K562 (cell line): ENCODE data around the gene NQO2. TPM values are rescaled to one million over a fixed set of nuclear protein-coding genes. Genes with fewer than 3 reads are reported as not detected.

Experiments used
- CBX3 ChIP-seq, 2 experiments: IDR thresholded peaks; 1 replicate in 1 of 2; 2 replicates in 1 of 2; pipeline ENCODE4 v1.6.1; 2012; ENCODE audit warnings: inconsistent platforms in 2 of 2, low read length in 2 of 2, borderline replicate concordance in 1 of 2, control low read depth in 1 of 2
- CTBP1 ChIP-seq: fragments of 450-650 bp; IDR thresholded peaks from 2 replicates; pipeline ENCODE4 v1.6.1; 2016; ENCODE audit warnings: borderline replicate concordance
- GATAD2A ChIP-seq: fragments of 450-650 bp; IDR thresholded peaks from 2 replicates; pipeline ENCODE4 v1.6.1; 2017
- JUN ChIP-seq, 2 experiments: sonication (generic) in 1 of 2; formaldehyde crosslinking in 1 of 2; IDR thresholded peaks; 2 replicates each; pipeline versions ENCODE4 v1.6.1 to v1.8.0; 2012 to 2022; ENCODE audit warnings: borderline replicate concordance in 2 of 2, mild to moderate bottlenecking in 2 of 2, improper control_type of control experiment in 1 of 2, low read depth in 1 of 2, low read length in 1 of 2, missing genetic modification reagents in 1 of 2
- JUND ChIP-seq, 2 experiments: IDR thresholded peaks; 2 replicates in 1 of 2; 3 replicates in 1 of 2; pipeline ENCODE4 v1.6.1; 2011; ENCODE audit warnings: borderline replicate concordance in 2 of 2, low read depth in 2 of 2, low read length in 2 of 2, improper control_type of control experiment in 1 of 2, missing biosample characterization in 1 of 2, missing genetic modification characterization in 1 of 2, missing genetic modification reagents in 1 of 2
- KLF1 ChIP-seq: fragments of 450-650 bp; IDR thresholded peaks from 2 replicates; pipeline ENCODE4 v1.6.1; 2016; ENCODE audit warnings: missing genetic modification characterization, missing compliant biosample characterization
- KLF13 ChIP-seq: fragments of 450-650 bp; IDR thresholded peaks from 2 replicates; pipeline ENCODE4 v1.6.1; 2016; ENCODE audit warnings: missing genetic modification characterization, low read depth, mild to moderate bottlenecking, missing compliant biosample characterization, moderate library complexity, borderline replicate concordance
- MED1 ChIP-seq: sonication (generic); formaldehyde crosslinking; IDR thresholded peaks from 2 replicates; pipeline ENCODE4 v1.8.1; 2023; ENCODE audit warnings: missing genetic modification reagents, borderline replicate concordance
- MTA3 ChIP-seq: fragments of 450-650 bp; formaldehyde crosslinking; IDR thresholded peaks from 2 replicates; pipeline ENCODE4 v1.6.1; 2017; ENCODE audit warnings: mild to moderate bottlenecking, borderline replicate concordance
- NFXL1 ChIP-seq: fragments of 450-650 bp; formaldehyde crosslinking; IDR thresholded peaks from 2 replicates; pipeline ENCODE4 v1.4.0; 2021; ENCODE audit warnings: mild to moderate bottlenecking
- NONO ChIP-seq, 2 experiments: fragments of 200-400 bp in 1 of 2; fragments of 450-650 bp in 1 of 2; formaldehyde crosslinking in 1 of 2; IDR thresholded peaks; 2 replicates each; pipeline ENCODE4 v1.6.1; 2017; ENCODE audit warnings: low read depth in 2 of 2, mild to moderate bottlenecking in 2 of 2, moderate library complexity in 2 of 2, low read length in 1 of 2
- SNRNP70 ChIP-seq: fragments of 200-400 bp; formaldehyde crosslinking; optimal IDR thresholded peaks from 2 replicates; pipeline ENCODE3; 2017; ENCODE audit warnings: low read depth, low read length
- XRCC5 ChIP-seq: fragments of 200-400 bp; formaldehyde crosslinking; IDR thresholded peaks from 2 replicates; pipeline ENCODE4 v1.6.1; 2017; ENCODE audit warnings: low read depth, mild to moderate bottlenecking, low read length
- YBX1 ChIP-seq: fragments of 450-650 bp; IDR thresholded peaks from 2 replicates; pipeline ENCODE4 v1.7.1; 2016; ENCODE audit warnings: mild to moderate bottlenecking
- YY1 ChIP-seq, 3 experiments: IDR thresholded peaks; 2 replicates each; pipeline ENCODE4 v1.6.1; 2011; ENCODE audit warnings: low read length in 2 of 3, mild to moderate bottlenecking in 2 of 3, moderate library complexity in 2 of 3, borderline replicate concordance in 1 of 3, control low read depth in 1 of 3, low read depth in 1 of 3; ENCODE audit not compliant: insufficient read depth in 3 of 3, insufficient replicate concordance in 2 of 3, control insufficient read depth in 1 of 3, insufficient read length in 1 of 3; ENCODE audit errors: extremely low read depth in 1 of 3
- ZBTB8A ChIP-seq: fragments of 450-650 bp; IDR thresholded peaks from 2 replicates; pipeline ENCODE4 v1.6.1; 2018; ENCODE audit warnings: mild to moderate bottlenecking, moderate library complexity; ENCODE audit not compliant: partially characterized antibody
- ZNF174 ChIP-seq: fragments of 250-450 bp; sonication (Bioruptor Pico); IDR thresholded peaks from 2 replicates; pipeline ENCODE4 v1.4.0; 2020; ENCODE audit warnings: mild to moderate bottlenecking
- ZNF347 ChIP-seq: fragments of 450-650 bp; formaldehyde crosslinking; IDR thresholded peaks from 2 replicates; pipeline ENCODE4 v1.4.0; 2020; ENCODE audit warnings: low read depth, mild to moderate bottlenecking, moderate library complexity
- ZNF644 ChIP-seq: fragments of 200-800 bp; sonication (Bioruptor generic); IDR thresholded peaks from 2 replicates; pipeline ENCODE4 v1.6.1; 2016; ENCODE audit warnings: low read depth, missing genetic modification characterization, missing compliant biosample characterization
- ZNF696 ChIP-seq: fragments of 250-450 bp; sonication (Bioruptor Pico); conservative IDR thresholded peaks from 2 replicates; pipeline ENCODE4 v1.4.0; 2020; ENCODE audit warnings: mild to moderate bottlenecking, moderate library complexity
- ZNF785 ChIP-seq: fragments of 250-450 bp; sonication (Bioruptor Pico); IDR thresholded peaks from 2 replicates; pipeline ENCODE4 v1.4.0; 2020; ENCODE audit warnings: mild to moderate bottlenecking
- polyA plus RNA-seq, 8 experiments: library from polyadenylated mRNA; depleted of rRNA in 4 of 8; stranded (reverse) in 5 of 8; unstranded in 3 of 8; fragments of >200 nt; fragmentation: Nextera tagmentation in 2 of 8; fragmentation: Illumina TruSeq in 1 of 8; extraction: Ambion mirVana in 2 of 8; extraction: Trizol in 1 of 8; gene quantifications; 2 replicates each; pipeline versions ENCODE4 v1.2.1 to v1.2.3, GENCODE V29; 2011 to 2014; ENCODE audit warnings: inconsistent platforms in 1 of 8, missing spikeins in 1 of 8
- total RNA-seq, 7 experiments: library from RNA; depleted of rRNA in 6 of 7; stranded (reverse); fragments of >200 nt in 6 of 7; fragmentation: Illumina TruSeq in 2 of 7; extraction: Trizol in 2 of 7; gene quantifications; 2 replicates each; pipeline versions ENCODE4 v1.2.1 to v1.2.3, GENCODE V29; 2011 to 2021; ENCODE audit warnings: low replicate concordance in 1 of 7
- TF ChIP-seq, protein P1 (sequence below), 3 experiments: fragments of 200-800 bp in 1 of 3; sonication (Bioruptor generic) in 1 of 3; sonication (generic) in 1 of 3; formaldehyde crosslinking in 1 of 3; IDR thresholded peaks; 2 replicates each; pipeline versions ENCODE4 v1.6.1 to v1.8.0; 2016 to 2022; ENCODE audit warnings: mild to moderate bottlenecking in 2 of 3, missing compliant biosample characterization in 2 of 3, missing genetic modification characterization in 2 of 3, missing genetic modification reagents in 1 of 3
- TF ChIP-seq, protein P2 (sequence below): fragments of 250-450 bp; sonication (Bioruptor Pico); IDR thresholded peaks from 2 replicates; pipeline ENCODE4 v1.5.0; 2021; ENCODE audit warnings: mild to moderate bottlenecking, borderline replicate concordance

NQO2 gene
- total and polyA plus RNA-seq, 9 of the 15 experiments (the other 6 are each of a cell fraction or from before 2014, with no cell fraction given), result 54.6 to 214 (median 116) TPM

DNA sequence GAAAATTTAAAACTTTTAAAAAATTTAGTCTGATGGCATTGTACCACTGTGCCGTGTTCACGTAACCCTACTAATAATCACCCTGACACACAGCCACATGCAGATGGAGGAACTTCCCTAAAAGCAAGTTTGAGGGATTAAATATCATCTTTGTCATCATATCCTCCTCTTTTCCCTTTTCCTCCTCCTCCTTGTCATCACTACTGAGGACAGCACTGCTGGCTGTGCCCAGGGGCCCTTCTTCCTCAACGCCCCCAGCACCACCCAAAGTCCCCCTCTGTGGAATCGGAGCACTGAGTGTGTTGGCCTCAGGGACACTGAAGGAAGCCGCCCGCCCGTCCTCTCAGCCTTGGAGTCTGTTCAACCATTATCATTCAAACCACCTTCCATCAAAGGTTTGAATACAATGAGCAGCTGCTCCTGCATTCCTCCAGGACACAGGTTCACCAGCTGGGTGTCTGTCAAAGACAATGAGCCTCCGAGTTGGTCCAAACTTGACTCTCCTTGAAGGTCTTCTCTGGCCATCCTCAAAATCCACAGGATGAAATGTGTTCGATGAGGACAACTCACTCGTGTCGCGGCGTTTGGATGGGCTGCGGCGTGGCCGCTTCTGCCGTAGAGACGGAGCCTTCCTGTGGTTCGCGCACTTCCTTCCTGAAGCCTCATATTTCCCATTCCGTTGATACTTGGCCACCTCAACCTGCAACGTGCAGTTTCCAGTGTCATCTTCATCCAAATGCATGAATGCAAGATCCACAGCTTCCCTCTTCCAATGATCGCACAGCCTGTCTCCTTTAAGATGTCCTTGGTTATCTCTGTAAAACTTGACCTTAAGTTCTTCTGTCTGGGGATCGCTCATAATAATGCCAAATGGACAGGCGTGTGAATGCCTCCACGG is 23.3 kb downstream of the NQO2 start (continued):
- TF ChIP-seq ZNF644 (tag), result no peak
- no peak; the same call in 1 of the 2 replicates for TF ChIP-seq CTBP1
- no peak for TF ChIP-seq NFXL1 (CRISPR knock-in tag)
- no peak for TF ChIP-seq ZNF696 (CRISPR knock-in tag)
- TF ChIP-seq ZNF347 (CRISPR knock-in tag), result no peak
- TF ChIP-seq SNRNP70, result no peak
- TF ChIP-seq CBX3 (IDR thresholded peaks at IDR 0.05; ENCODE audit: borderline replicate concordance in 1 of 2, low read length in 2 of 2), result no peak; a peak in 1 of 3 replicates
- TF ChIP-seq KLF13 (tag), result no peak
- no peak for TF ChIP-seq YY1 (IDR thresholded peaks at IDR 0.05; ENCODE audit: borderline replicate concordance in 1 of 3, control insufficient read depth in 1 of 3, extremely low read depth in 1 of 3, insufficient read depth in 3 of 3, insufficient read length in 1 of 3, insufficient replicate concordance in 2 of 3, low read depth in 1 of 3, low read length in 2 of 3)
- no peak for TF ChIP-seq NONO (IDR thresholded peaks at IDR 0.05; ENCODE audit: low read depth in 2 of 2, low read length in 1 of 2)
- TF ChIP-seq, protein P1, sequence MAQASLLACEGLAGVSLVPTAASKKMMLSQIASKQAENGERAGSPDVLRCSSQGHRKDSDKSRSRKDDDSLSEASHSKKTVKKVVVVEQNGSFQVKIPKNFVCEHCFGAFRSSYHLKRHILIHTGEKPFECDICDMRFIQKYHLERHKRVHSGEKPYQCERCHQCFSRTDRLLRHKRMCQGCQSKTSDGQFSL (CRISPR knock-in tag; IDR thresholded peaks at IDR 0.05), result no peak
- TF ChIP-seq, protein P1 (tag; IDR thresholded peaks at IDR 0.05), result no peak
- no peak for TF ChIP-seq ZBTB8A
- TF ChIP-seq, protein P2, sequence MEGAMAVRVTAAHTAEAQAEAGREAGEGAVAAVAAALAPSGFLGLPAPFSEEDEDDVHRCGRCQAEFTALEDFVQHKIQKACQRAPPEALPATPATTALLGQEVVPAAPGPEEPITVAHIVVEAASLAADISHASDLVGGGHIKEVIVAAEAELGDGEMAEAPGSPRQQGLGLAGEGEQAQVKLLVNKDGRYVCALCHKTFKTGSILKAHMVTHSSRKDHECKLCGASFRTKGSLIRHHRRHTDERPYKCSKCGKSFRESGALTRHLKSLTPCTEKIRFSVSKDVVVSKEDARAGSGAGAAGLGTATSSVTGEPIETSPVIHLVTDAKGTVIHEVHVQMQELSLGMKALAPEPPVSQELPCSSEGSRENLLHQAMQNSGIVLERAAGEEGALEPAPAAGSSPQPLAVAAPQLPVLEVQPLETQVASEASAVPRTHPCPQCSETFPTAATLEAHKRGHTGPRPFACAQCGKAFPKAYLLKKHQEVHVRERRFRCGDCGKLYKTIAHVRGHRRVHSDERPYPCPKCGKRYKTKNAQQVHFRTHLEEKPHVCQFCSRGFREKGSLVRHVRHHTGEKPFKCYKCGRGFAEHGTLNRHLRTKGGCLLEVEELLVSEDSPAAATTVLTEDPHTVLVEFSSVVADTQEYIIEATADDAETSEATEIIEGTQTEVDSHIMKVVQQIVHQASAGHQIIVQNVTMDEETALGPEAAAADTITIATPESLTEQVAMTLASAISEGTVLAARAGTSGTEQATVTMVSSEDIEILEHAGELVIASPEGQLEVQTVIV (CRISPR knock-in tag), result no peak
- TF ChIP-seq JUN (IDR thresholded peaks at IDR 0.05; ENCODE audit: borderline replicate concordance, low read depth, low read length), result no peak
- no peak for TF ChIP-seq JUN (CRISPR knock-in tag; IDR thresholded peaks at IDR 0.05; ENCODE audit: borderline replicate concordance)
- no peak for TF ChIP-seq KLF1 (tag)
- TF ChIP-seq GATAD2A, result no peak
- no peak for TF ChIP-seq JUND (IDR thresholded peaks at IDR 0.05; ENCODE audit: borderline replicate concordance, low read depth, low read length)
- no peak for TF ChIP-seq JUND (tag; IDR thresholded peaks at IDR 0.05; ENCODE audit: borderline replicate concordance, low read depth, low read length)
- TF ChIP-seq XRCC5, result no peak
- no peak for TF ChIP-seq YBX1
- no peak for TF ChIP-seq ZNF785 (CRISPR knock-in tag)
- TF ChIP-seq MED1 (CRISPR knock-in tag), result no peak
- peak; percentile 25; the same call in 1 of the 2 replicates for TF ChIP-seq MTA3
- TF ChIP-seq ZNF174 (CRISPR knock-in tag), result no peak
